ENCODE data around the gene DTX1.

Gene DTX1

DNA sequence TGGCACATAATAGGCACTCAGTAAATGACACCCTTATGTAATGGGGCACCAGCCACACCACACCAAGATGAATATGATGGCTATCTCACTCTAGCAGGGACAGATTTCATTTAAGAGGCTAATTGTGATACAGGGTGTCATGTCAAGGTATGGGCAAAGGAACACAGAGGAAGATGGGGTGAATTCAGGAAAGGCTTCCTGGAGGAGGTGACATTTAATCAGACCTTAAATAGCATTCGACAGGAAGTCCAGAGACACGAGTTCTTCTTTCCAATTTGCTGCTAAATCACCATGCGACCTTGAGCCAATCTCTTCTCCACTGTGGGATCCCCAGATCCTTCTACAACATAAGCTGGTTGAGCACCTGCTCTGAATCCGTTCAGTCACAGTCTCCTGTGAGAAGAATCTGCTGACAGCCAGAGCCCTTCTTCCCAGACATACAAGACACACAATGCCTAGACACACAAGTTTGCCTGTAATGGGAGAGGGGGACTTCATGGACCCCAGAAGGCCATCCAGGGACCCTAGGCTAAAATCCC, 1.5 kb upstream of the DTX1 start:
- in situ Hi-C loops (cut with HindIII; ENCODE audit: low sequenced_read_pairs), result loop anchor here (25.0 kb wide), 1 partner anchor 107 kb away; no protein-coding TSS in a partner anchor

DNA sequence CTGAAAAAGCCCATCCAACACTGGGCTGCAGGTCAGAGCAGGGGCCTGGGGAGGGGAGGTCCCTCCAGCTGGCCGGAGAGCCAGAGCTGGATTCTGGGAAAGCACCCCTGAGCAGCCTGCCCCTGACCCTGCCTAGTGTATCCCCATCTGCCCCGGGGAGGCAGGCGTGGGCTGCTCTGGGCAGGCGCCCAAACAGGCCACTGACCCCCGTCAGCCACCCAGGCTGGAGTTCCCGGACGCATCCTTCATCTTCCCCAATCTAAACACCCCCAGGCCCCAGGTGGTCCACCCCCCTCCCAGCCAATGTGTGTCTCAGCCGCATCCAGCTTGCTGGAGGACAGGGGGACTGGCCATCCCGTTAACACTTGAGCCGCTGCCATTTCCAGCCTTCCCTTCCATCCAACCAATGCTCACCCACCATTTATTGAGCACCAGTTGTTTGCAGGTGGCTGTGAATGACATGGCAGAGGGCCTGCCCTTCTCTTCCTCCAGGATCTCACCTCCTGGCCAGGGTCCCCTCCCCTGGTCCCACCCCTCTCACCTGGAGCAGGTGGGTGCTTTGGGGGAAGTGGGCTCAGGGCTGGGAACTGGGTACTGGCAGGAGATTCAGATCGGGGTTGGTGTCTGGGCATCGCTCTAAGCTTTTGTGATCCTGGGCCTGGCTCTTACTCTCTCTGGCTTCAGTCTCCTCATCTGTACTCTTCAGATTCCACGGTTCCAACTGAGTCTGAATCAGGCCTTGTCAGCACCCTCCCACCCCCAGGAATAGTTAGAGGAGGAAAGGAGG, 743 bp upstream of the DTX1 start:
- in situ Hi-C loops (cut with HindIII; ENCODE audit: low sequenced_read_pairs), result loop anchor here (25.0 kb wide), 1 partner anchor 107 kb away; no protein-coding TSS in a partner anchor

DNA sequence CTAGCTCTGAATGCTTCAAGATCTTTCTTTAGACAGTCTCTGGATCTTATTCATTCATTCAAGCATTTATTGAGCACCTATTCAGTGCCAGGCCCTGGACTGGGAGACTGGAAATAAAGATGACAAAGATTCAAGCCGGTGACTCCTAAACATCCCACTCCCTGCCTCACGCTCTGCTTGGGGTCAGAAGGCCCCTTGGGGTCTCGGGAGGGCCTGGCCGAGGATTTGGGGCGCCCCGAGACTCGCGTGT, 224 bp upstream of the DTX1 start:
- in situ Hi-C loops (cut with HindIII; ENCODE audit: low sequenced_read_pairs), result loop anchor here (25.0 kb wide), 1 partner anchor 106 kb away; no protein-coding TSS in a partner anchor

DNA sequence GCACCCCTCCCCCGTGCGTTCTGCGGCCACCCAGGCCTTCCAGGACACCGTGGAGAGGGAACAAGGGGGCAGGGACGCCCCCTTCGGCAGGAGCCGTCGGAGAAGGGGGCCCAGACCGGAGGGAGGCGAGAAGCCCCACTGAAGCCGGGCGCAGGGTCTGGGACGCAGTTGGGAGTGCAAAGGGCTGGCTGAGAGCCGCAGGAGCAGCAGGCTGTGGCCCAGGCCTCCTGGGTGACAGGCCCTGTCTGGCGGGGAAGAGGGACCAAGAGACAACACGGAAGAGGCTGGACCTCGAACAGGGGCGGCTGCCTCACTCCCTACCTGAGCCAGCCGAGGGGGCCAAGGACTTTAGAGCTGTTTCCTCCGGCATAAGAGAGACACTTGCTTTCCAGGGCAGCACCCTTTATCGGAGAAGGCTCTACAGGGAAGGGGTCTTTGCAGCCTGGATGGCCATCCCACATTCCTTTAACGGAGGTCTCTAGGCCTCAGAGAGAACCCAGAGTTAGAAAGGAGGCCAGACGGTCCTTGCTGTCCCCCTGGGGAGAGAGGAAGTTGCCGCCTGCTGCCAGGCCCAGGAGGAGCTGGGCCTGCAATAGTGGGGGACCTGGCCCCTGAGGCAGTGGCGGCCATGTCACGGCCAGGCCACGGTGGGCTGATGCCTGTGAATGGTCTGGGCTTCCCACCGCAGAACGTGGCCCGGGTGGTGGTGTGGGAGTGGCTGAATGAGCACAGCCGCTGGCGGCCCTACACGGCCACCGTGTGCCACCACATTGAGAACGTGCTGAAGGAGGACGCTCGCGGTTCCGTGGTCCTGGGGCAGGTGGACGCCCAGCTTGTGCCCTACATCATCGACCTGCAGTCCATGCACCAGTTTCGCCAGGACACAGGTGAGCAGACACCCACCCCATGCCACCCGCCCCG, 1.3 kb downstream of the DTX1 start:
- in situ Hi-C loops (cut with HindIII; ENCODE audit: low sequenced_read_pairs), result loop anchor here (25.0 kb wide), 1 partner anchor 104 kb away; no protein-coding TSS in a partner anchor

GRCh38 chr12:113058553-113058952, 2.0 kb downstream of the DTX1 start:
- in situ Hi-C loops (cut with HindIII; ENCODE audit: low sequenced_read_pairs), result loop anchor here (25.0 kb wide), 1 partner anchor 104 kb away; no protein-coding TSS in a partner anchor

DNA sequence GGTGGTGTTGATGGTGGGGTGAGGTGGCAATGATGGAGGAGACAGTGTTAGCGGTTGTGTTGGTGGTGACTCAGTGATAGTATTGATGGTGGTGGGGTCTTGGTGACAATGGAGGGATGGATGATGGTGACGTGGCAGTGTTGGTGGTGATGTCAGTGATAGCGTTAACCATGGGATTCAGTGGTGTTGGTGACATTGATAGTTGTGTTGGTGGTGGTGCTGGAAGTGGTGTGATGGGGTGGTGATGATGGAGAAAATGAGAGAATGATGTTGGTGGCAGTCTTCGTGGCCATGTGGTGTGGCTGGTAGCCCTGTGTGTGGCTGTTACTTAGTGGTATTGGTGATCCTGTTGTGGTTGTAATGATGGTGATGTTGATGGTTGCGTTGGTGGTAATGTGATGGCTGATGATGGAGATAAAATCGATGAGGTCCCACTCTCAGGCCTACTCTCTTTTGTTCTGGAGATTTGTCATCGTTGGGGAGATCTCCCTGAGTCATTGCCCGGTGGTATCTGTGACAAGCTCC, 2.6 kb downstream of the DTX1 start:
- in situ Hi-C loops (cut with HindIII; ENCODE audit: low sequenced_read_pairs), result loop anchor here (25.0 kb wide), 1 partner anchor 103 kb away; no protein-coding TSS in a partner anchor

- in situ Hi-C loops (cut with HindIII; ENCODE audit: low sequenced_read_pairs), result loop anchor here (25.0 kb wide), 1 partner anchor 102 kb away; no protein-coding TSS in a partner anchor
Measured at GRCh38 chr12:113060336-113060960, 3.9 kb downstream of the DTX1 start.

GRCh38 chr12:113061061-113061694, 4.6 kb downstream of the DTX1 start:
- in situ Hi-C loops (cut with HindIII; ENCODE audit: low sequenced_read_pairs), result loop anchor here (25.0 kb wide), 1 partner anchor 101 kb away; no protein-coding TSS in a partner anchor

- in situ Hi-C loops (cut with HindIII; ENCODE audit: low sequenced_read_pairs), result loop anchor here (25.0 kb wide), 1 partner anchor 100 kb away; no protein-coding TSS in a partner anchor
Measured at GRCh38 chr12:113062502-113063395, 6.2 kb downstream of the DTX1 start.

- in situ Hi-C loops (cut with HindIII; ENCODE audit: low sequenced_read_pairs), result loop anchor here (25.0 kb wide), 1 partner anchor 99 kb away; no protein-coding TSS in a partner anchor
Measured at GRCh38 chr12:113063396-113064350, 7.1 kb downstream of the DTX1 start.

GRCh38 chr12:113064395-113065125, 8.0 kb downstream of the DTX1 start:
- in situ Hi-C loops (cut with HindIII; ENCODE audit: low sequenced_read_pairs), result loop anchor here (25.0 kb wide), 1 partner anchor 98 kb away; no protein-coding TSS in a partner anchor

DNA sequence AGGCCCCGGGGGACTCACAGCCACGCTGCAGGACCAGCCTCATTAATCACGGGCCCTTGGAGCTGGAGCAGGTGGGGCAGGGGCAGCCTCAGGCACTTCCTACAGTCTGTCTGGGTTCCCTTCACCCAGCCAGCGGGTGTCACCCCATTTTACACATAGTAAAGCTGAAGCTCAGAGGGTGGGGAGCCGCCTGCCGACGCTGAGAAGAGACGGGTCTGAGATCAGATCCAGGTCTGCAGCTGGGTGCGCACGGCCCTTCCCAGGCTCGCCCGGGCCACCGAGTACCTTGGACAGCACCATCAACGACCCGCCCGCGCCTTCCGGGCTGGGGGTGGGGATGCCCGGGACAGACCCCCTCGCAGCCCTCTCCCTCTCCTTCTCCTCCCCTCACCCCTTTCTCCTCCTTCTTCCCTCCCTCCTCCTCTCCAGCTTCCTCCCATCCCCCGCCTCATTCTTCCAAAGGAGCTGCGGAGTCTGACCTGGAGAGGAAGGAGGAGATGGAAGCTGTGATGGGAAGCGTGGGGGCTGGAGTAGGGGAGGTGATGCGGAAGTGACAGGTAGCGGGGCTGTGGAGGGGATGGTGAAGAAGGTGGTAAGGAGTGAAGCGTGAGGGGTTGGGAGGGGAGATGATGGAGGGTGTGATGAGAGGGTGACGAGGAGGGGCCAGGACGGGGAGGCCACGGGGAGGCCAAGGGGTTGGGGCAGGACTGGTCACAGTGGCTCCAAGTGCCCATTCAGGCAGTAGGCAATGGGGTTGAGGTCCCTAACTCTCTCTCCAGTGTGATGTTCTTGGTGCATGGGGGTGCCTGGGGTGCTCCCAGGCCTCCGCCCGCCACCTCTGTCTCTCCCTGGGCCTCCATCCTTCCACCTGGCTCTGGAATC, 8.8 kb downstream of the DTX1 start:
- in situ Hi-C loops (cut with HindIII; ENCODE audit: low sequenced_read_pairs), result loop anchor here (25.0 kb wide), 1 partner anchor 97 kb away; no protein-coding TSS in a partner anchor

- in situ Hi-C loops (cut with HindIII; ENCODE audit: low sequenced_read_pairs), result loop anchor here (25.0 kb wide), 1 partner anchor 95 kb away; no protein-coding TSS in a partner anchor
Measured at GRCh38 chr12:113066813-113067400, 10.4 kb downstream of the DTX1 start.

DNA sequence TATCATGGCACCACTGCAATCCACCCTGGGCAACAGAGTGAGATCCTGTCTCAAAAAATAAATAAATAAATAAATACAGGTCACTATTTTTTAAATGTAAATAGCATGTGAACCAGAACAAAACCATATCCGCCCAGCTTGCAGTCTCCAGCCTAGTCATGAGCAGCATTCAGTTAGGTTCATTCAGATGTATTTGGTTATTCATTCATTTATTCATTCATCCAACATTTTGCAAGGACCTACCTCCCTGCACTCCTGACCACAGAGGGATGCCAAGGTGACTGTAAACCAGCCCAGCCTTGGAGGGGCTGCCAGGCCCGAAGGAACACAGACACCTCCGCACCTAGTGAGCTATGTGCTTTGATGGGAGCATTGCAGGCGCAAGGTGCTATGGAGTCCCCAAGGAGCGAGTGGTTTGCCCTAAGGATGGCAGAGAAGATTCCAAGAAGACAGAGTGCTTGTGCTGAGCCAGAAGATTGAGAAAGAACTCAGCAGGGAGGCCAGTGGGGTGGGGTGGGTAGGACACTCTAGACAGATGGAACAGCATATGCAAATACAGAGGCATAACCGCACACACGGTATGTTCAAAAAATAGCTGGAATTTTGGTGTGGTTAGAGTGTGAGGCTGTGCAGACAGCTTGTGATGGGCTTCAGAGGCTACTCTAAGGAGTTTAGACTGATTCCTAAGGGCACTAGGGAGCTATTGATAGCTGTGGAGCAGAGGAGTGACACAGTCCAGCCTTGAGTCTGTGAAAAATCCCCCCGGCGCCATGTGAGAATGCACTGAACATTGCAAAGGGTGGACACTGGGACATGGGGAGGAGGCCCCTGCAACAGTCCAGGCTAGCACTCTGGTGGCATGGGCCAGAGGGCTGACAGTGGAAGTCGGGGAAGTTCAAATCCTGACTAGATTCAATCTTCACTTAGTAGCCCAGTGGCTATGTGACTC, 11.7 kb downstream of the DTX1 start:
- in situ Hi-C loops (cut with HindIII; ENCODE audit: low sequenced_read_pairs), result loop anchor here (25.0 kb wide), 1 partner anchor 94 kb away; no protein-coding TSS in a partner anchor

All from DLD1 (cell line).